Neural progenitor cell (in vitro differentiated cells): ENCODE results near the gene BIRC6. TPM values are rescaled to one million over a fixed set of nuclear protein-coding genes. Genes with fewer than 3 reads are reported as not detected.

ENCODE experiments used
- DNase-seq: peaks from one replicate; pipeline ENCODE4 v3.0.0-alpha.2; 2016; ENCODE audit warnings: low spot score
- H2AFZ ChIP-seq: fragments of 200-600 bp; sonication (generic); replicated peaks from 2 replicates; pipeline ENCODE4 v1.6.1; 2016; ENCODE audit warnings: antibody characterized with exemption
- H3F3A ChIP-seq: fragments of 200-600 bp; sonication (generic); 2 replicates; pipeline ENCODE4 v1.6.1; 2016; ENCODE audit warnings: antibody characterized with exemption, low read depth
- H3K27ac ChIP-seq: fragments of 200-600 bp; sonication (generic); 2 replicates; pipeline ENCODE4 v1.5.1; 2016; ENCODE audit warnings: mild to moderate bottlenecking
- H3K27me3 ChIP-seq: fragments of 200-600 bp; sonication (generic); 2 replicates; pipeline ENCODE4 v1.6.1; 2016; ENCODE audit warnings: mild to moderate bottlenecking, moderate library complexity
- H3K36me3 ChIP-seq: fragments of 200-600 bp; sonication (generic); 2 replicates; pipeline ENCODE4 v1.5.1; 2016
- H3K4me1 ChIP-seq: fragments of 200-600 bp; sonication (generic); 2 replicates; pipeline ENCODE4 v1.6.1; 2016; ENCODE audit warnings: mixed run types
- H3K4me2 ChIP-seq: fragments of 200-600 bp; sonication (generic); 2 replicates; pipeline ENCODE4 v1.6.1; 2016
- H3K4me3 ChIP-seq: fragments of 200-600 bp; sonication (generic); 2 replicates; pipeline ENCODE4 v1.5.1; 2016
- H3K79me2 ChIP-seq: fragments of 200-600 bp; sonication (generic); 2 replicates; pipeline ENCODE4 v1.6.1; 2016; ENCODE audit warnings: low read depth
- H3K9ac ChIP-seq: fragments of 200-600 bp; sonication (generic); 2 replicates; pipeline ENCODE4 v1.6.1; 2016
- H3K9me3 ChIP-seq: fragments of 200-600 bp; sonication (generic); 2 replicates; pipeline ENCODE4 v1.5.1; 2016; ENCODE audit warnings: low read depth
- H4K20me1 ChIP-seq: fragments of 200-600 bp; sonication (generic); 2 replicates; pipeline ENCODE4 v1.6.1; 2016; ENCODE audit warnings: low read depth
- H3K27ac Mint-ChIP-seq: 3 replicates; pipeline ENCODE4 v1.8.0; 2021; ENCODE audit warnings: mixed read lengths
- H3K27me3 Mint-ChIP-seq: 2 replicates; pipeline ENCODE4 v1.8.0; 2022; ENCODE audit warnings: low read depth, mild to moderate bottlenecking, inconsistent platforms, moderate library complexity, mixed read lengths; ENCODE audit not compliant: insufficient read depth
- H3K36me3 Mint-ChIP-seq: 3 replicates; pipeline ENCODE4 v1.8.0; 2021; ENCODE audit warnings: mixed read lengths
- H3K4me1 Mint-ChIP-seq: 3 replicates; pipeline ENCODE4 v1.8.0; 2021; ENCODE audit warnings: mixed read lengths
- H3K4me3 Mint-ChIP-seq: 3 replicates; pipeline ENCODE4 v1.8.0; 2021; ENCODE audit warnings: mild to moderate bottlenecking, moderate library complexity, mixed read lengths
- H3K9me3 Mint-ChIP-seq: 3 replicates; pipeline ENCODE4 v1.8.0; 2020; ENCODE audit warnings: mixed read lengths
- EZH2 ChIP-seq: fragments of 200-600 bp; sonication (generic); IDR thresholded peaks from 2 replicates; pipeline ENCODE4 v1.6.1; 2017; ENCODE audit warnings: antibody characterized with exemption, mild to moderate bottlenecking, moderate library complexity
- EZH2phosphoT487 ChIP-seq: fragments of 200-600 bp; sonication (generic); IDR thresholded peaks from 2 replicates; pipeline ENCODE4 v1.6.1; 2017; ENCODE audit warnings: antibody characterized with exemption
- total RNA-seq: library from RNA; depleted of rRNA; stranded (reverse); fragments of >200 nt; gene quantifications from 2 replicates; pipeline ENCODE4 v1.2.3, GENCODE V29; 2015; ENCODE audit warnings: low replicate concordance
- TF ChIP-seq, protein P1 (sequence below): fragments of 200-600 bp; sonication (generic); IDR thresholded peaks from 2 replicates; pipeline ENCODE4 v1.5.1; 2017; ENCODE audit warnings: antibody characterized with exemption, mild to moderate bottlenecking

The BIRC6 gene
- total RNA-seq, 1 donor from 2014 or later = 105 TPM

DNA sequence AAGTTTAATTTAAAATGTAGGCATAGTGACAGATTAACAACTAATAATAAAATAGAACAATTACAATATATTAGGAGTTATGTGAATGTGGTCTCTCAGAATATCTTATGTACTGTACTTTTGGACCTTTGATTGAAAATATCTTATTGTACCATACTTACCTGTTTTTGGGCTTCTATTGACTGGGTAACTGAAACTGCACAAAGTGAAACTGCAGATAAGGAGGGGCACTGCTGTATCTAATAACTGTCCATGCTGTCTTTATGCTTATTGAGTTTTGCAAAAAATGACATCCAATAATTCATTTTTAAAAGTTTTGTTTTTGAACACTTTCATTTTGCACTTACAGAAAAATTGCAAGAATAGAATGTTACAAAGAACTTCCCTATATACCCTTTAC, 19.9 kb downstream of the BIRC6 start:
- no peak for TF ChIP-seq EZH2phosphoT487
- TF ChIP-seq, protein P1, sequence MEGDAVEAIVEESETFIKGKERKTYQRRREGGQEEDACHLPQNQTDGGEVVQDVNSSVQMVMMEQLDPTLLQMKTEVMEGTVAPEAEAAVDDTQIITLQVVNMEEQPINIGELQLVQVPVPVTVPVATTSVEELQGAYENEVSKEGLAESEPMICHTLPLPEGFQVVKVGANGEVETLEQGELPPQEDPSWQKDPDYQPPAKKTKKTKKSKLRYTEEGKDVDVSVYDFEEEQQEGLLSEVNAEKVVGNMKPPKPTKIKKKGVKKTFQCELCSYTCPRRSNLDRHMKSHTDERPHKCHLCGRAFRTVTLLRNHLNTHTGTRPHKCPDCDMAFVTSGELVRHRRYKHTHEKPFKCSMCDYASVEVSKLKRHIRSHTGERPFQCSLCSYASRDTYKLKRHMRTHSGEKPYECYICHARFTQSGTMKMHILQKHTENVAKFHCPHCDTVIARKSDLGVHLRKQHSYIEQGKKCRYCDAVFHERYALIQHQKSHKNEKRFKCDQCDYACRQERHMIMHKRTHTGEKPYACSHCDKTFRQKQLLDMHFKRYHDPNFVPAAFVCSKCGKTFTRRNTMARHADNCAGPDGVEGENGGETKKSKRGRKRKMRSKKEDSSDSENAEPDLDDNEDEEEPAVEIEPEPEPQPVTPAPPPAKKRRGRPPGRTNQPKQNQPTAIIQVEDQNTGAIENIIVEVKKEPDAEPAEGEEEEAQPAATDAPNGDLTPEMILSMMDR = no peak
- TF ChIP-seq EZH2 = no peak
- peaks cover 31% of the 10 kb centered on the region for H4K20me1 ChIP-seq
- Mint-ChIP-seq H3K4me1 (peaks cover 4% of the 10 kb centered on the region), H3K27me3 (no peaks in the 10 kb centered on the region), H3K27ac (no peak overlapping the region), H3K4me3 (no peak overlapping the region), H3K36me3 (peaks cover 21% of the 10 kb centered on the region), H3K9me3 (peaks cover 5% of the 10 kb centered on the region)
- no peak overlapping the region for H3K4me3 ChIP-seq
- peaks cover 9% of the 10 kb centered on the region for H3K4me1 ChIP-seq
- peaks cover 95% of the 10 kb centered on the region for H3K79me2 ChIP-seq
- no peak overlapping the region for H2AFZ ChIP-seq
- DNase-seq = no peak
- H3K27me3 ChIP-seq = no peaks in the 10 kb centered on the region
- H3K27ac ChIP-seq = no peak overlapping the region
- H3F3A ChIP-seq = no peaks in the 10 kb centered on the region
- no peak overlapping the region for H3K4me2 ChIP-seq
- H3K36me3 ChIP-seq = no peaks in the 10 kb centered on the region
- no peaks in the 10 kb centered on the region for H3K9me3 ChIP-seq
- no peak overlapping the region for H3K9ac ChIP-seq

DNA sequence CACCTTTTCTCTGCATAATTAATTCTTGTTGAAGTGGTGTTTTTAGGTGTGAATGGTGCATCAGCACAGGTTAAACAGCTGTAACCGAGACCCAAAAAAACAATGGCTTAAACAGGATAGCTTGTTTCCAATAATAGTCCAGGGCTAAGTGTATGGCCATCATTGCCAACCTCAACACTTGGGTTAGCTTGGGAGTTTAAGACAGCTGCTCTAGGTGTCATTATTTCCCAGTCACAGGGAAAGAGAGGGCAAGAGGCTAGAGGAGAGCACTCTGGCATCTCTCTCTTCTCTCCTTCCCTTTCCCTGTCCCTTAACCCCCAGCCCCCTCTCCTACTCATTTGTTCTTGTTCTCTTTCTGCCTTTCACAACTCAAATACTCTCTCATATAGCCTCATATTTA, 21.1 kb downstream of the BIRC6 start:
- no peak overlapping the region for H2AFZ ChIP-seq
- TF ChIP-seq EZH2 (no peak), EZH2phosphoT487 (no peak)
- TF ChIP-seq, protein P1 = no peak
- no peak overlapping the region for H3K4me2 ChIP-seq
- H3K27me3 ChIP-seq = no peaks in the 10 kb centered on the region
- H3K4me3 ChIP-seq = no peak overlapping the region
- no peaks in the 10 kb centered on the region for H3K27me3 Mint-ChIP-seq
- peaks cover 5% of the 10 kb centered on the region for H3K9me3 Mint-ChIP-seq
- H3K4me1 Mint-ChIP-seq = peaks cover 4% of the 10 kb centered on the region
- no peak overlapping the region for H3K4me3 Mint-ChIP-seq
- peaks cover 31% of the 10 kb centered on the region for H4K20me1 ChIP-seq
- H3K9me3 ChIP-seq = no peaks in the 10 kb centered on the region
- H3K36me3 ChIP-seq = no peaks in the 10 kb centered on the region
- H3K36me3 Mint-ChIP-seq = peaks cover 25% of the 10 kb centered on the region
- no peaks in the 10 kb centered on the region for H3F3A ChIP-seq
- H3K9ac ChIP-seq = no peak overlapping the region
- H3K79me2 ChIP-seq = peaks cover 93% of the 10 kb centered on the region
- DNase-seq = no peak
- peaks cover 9% of the 10 kb centered on the region for H3K4me1 ChIP-seq
- H3K27ac Mint-ChIP-seq = no peak overlapping the region
- H3K27ac ChIP-seq = no peak overlapping the region

DNA sequence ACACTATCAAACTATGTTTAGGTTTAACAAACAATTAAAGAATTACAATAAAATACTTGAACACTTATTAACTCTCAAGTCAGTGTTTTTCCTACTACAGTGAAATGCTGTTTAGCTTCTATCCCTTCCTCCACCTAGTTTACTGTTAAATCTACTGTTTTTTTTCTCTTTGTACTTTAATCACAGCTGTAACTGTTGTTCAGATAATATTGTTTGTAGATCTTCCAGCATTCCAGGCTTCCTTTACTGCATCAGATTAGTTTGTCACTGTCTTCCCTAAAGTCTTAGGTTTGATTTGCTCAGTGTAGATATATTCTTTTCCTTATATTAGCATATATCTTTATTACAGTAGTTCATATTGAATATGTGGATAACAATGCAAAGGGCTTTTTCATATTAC, 22.5 kb downstream of the BIRC6 start:
- TF ChIP-seq EZH2 (no peak), EZH2phosphoT487 (no peak)
- TF ChIP-seq, protein P1 = no peak
- Histone ChIP-seq H3K36me3 (no peaks in the 10 kb centered on the region), H3K4me3 (no peak overlapping the region), H4K20me1 (peaks cover 31% of the 10 kb centered on the region), H3F3A (no peaks in the 10 kb centered on the region), H3K27me3 (no peaks in the 10 kb centered on the region), H3K4me1 (peaks cover 9% of the 10 kb centered on the region), H3K4me2 (no peak overlapping the region), H3K9me3 (no peaks in the 10 kb centered on the region), H3K27ac (no peak overlapping the region), H2AFZ (no peak overlapping the region), H3K79me2 (peaks cover 92% of the 10 kb centered on the region), H3K9ac (peak overlapping the region; percentile 29)
- H3K4me3 Mint-ChIP-seq = no peak overlapping the region
- no peaks in the 10 kb centered on the region for H3K27me3 Mint-ChIP-seq
- no peak overlapping the region for H3K27ac Mint-ChIP-seq
- H3K9me3 Mint-ChIP-seq = peaks cover 5% of the 10 kb centered on the region
- no peak for DNase-seq
- H3K36me3 Mint-ChIP-seq = peaks cover 15% of the 10 kb centered on the region
- H3K4me1 Mint-ChIP-seq = peaks cover 4% of the 10 kb centered on the region
